SH-SY5Y (cell line): ENCODE measurements around the gene DNAAF1.
A peak's percentile ranks its signal among the peaks of the same experiment; 100 is the strongest.

Experiments used
- GATA2 ChIP-seq: IDR thresholded peaks from 2 replicates; pipeline ENCODE4 v1.6.1; 2011; ENCODE audit warnings: mild to moderate bottlenecking, low read depth, low read length
- GATA3 ChIP-seq: IDR thresholded peaks from 2 replicates; pipeline ENCODE4 v1.6.1; 2011; ENCODE audit warnings: low read depth, mild to moderate bottlenecking, low read length, moderate library complexity

DNAAF1 gene

GRCh38 chr16:84196727-84197394 is 51.8 kb downstream of the DNAAF1 start:
- TF ChIP-seq GATA3: no peak
- TF ChIP-seq GATA2: no peak

- TF ChIP-seq GATA2 (no peak), GATA3 (no peak)
Measured at GRCh38 chr16:84197466-84198128, 52.5 kb downstream of the DNAAF1 start.

GRCh38 chr16:84198401-84198800 is 53.3 kb downstream of the DNAAF1 start:
- TF ChIP-seq GATA2: no peak
- no peak for TF ChIP-seq GATA3

- TF ChIP-seq GATA2 (no peak), GATA3 (no peak)
Measured at GRCh38 chr16:84199097-84199496, 54.0 kb downstream of the DNAAF1 start.

GRCh38 chr16:84199861-84200260 is 54.8 kb downstream of the DNAAF1 start:
- TF ChIP-seq GATA2 (no peak), GATA3 (no peak)

GRCh38 chr16:84205976-84206691 is 61.0 kb downstream of the DNAAF1 start:
- no peak for TF ChIP-seq GATA3
- TF ChIP-seq GATA2: no peak

- no peak for TF ChIP-seq GATA2
- no peak for TF ChIP-seq GATA3
Measured at GRCh38 chr16:84207251-84207650, 62.1 kb downstream of the DNAAF1 start.

GRCh38 chr16:84207879-84208278 is 62.8 kb downstream of the DNAAF1 start:
- TF ChIP-seq GATA2 (no peak), GATA3 (no peak)

GRCh38 chr16:84209989-84210388 is 64.9 kb downstream of the DNAAF1 start:
- TF ChIP-seq GATA3 (no peak), GATA2 (no peak)

- TF ChIP-seq GATA3: no peak
- no peak for TF ChIP-seq GATA2
Measured at GRCh38 chr16:84212154-84212553, 67.0 kb downstream of the DNAAF1 start.

GRCh38 chr16:84212631-84213030 is 67.5 kb downstream of the DNAAF1 start:
- TF ChIP-seq GATA2 (no peak), GATA3 (no peak)

- TF ChIP-seq GATA2: no peak
- TF ChIP-seq GATA3: no peak
Measured at GRCh38 chr16:84214451-84215066, 69.5 kb downstream of the DNAAF1 start.

GRCh38 chr16:84215531-84215930 is 70.4 kb downstream of the DNAAF1 start:
- 0 out of 2 replicates have a peak, but pooled peaks have one; percentile 8 for TF ChIP-seq GATA2
- TF ChIP-seq GATA3: no peak

- no peak for TF ChIP-seq GATA2
- TF ChIP-seq GATA3: no peak
Measured at GRCh38 chr16:84218176-84218823, 73.2 kb downstream of the DNAAF1 start.

GRCh38 chr16:84218956-84219355 is 73.8 kb downstream of the DNAAF1 start:
- TF ChIP-seq GATA3 (no peak), GATA2 (no peak)
